Spleen (tissue), 7 donors: ENCODE results near the gene RNF141.

Source experiments
- CTCF ChIP-seq, 11 experiments: fragments of 200-600 bp in 7 of 11; fragments of 450-650 bp in 4 of 11; sonication (generic) in 4 of 11; IDR thresholded peaks in 8 of 11; conservative IDR thresholded peaks in 3 of 11; 1 replicate in 7 of 11; 2 replicates in 4 of 11; pipeline versions ENCODE4 v1.4.0 to v1.8.0; 2016 to 2021; ENCODE audit warnings: antibody characterized with exemption in 11 of 11, inconsistent platforms in 4 of 11, mild to moderate bottlenecking in 1 of 11
- POLR2A ChIP-seq, 3 donors: fragments of 450-650 bp; IDR thresholded peaks; one replicate each; pipeline ENCODE4 v1.5.1; 2017; ENCODE audit warnings: antibody characterized with exemption in 3 of 3, mild to moderate bottlenecking in 1 of 3
- POLR2AphosphoS5 ChIP-seq, 3 donors: sonication (generic); formaldehyde crosslinking; IDR thresholded peaks; one replicate each; pipeline ENCODE4 v1.5.1; 2017; ENCODE audit warnings: antibody characterized with exemption in 3 of 3
- donor health status: DM: no; HTN: no; CAD: no; lungs with moderate emphysema.
- donor health status: DM: no; HTN: no; CAD: no.
- donor health status: DM: no; HTN: no; CAD: no.

GRCh38 chr11:10566257-10566957 lies 25.4 kb upstream of the RNF141 start:
- TF ChIP-seq CTCF (IDR thresholded peaks at IDR 0.05 in 8 of 11, conservative IDR thresholded peaks at IDR 0.05 in 3 of 11) (no peak), POLR2AphosphoS5 (IDR thresholded peaks at IDR 0.05) (no peak), POLR2A (IDR thresholded peaks at IDR 0.05) (no peak)
